Measurements from ENCODE around the gene FAM72B.
"Not testable (repeated sequence)": the region's sequence is repeated elsewhere in the genome, so short reads cannot be mapped to it uniquely, and the experiment has no call there.

The FAM72B gene

DNA sequence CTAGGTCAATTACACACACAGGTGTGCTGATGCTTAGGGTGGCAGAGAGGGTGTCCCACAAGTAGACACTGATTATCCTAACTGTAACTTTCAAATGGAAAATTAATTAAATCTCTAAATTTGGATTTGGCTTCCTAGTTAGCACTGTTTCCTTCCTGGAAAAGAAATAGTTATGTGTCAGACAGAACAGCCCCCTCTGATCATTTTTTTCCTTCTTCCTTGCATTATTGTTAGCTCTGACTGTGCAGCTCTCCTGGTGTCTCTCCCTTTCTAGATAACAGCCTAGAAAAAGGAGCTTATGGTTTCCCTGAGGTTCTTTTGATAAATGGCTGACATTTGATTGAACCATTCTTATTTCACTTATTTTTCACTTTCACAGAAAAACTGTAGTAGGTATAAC is 31.4 kb downstream of the FAM72B start:
- DNase-seq (ENCODE audit: low read depth), result not testable (repeated sequence)

DNA sequence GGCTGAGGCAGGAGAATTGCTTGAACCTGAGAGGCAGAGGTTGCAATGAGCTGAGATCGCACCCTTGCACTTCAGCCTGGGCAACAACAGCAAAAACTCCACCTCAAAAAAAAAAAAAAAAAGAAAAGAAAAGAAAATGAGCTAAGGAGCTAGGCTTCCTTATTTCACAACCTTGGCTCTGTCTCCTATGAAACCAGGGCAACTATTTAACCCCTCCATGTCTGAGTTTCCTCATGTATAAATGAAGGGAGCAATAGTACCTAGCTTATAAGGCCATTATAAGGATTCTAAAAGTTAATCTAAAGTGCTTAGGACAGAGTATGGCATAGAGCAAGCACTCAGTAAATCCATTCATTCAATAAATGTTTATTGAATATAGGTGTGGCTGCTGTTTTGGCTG is 32.8 kb downstream of the FAM72B start:
- not testable (repeated sequence) for DNase-seq (ENCODE audit: low read depth)

DNA sequence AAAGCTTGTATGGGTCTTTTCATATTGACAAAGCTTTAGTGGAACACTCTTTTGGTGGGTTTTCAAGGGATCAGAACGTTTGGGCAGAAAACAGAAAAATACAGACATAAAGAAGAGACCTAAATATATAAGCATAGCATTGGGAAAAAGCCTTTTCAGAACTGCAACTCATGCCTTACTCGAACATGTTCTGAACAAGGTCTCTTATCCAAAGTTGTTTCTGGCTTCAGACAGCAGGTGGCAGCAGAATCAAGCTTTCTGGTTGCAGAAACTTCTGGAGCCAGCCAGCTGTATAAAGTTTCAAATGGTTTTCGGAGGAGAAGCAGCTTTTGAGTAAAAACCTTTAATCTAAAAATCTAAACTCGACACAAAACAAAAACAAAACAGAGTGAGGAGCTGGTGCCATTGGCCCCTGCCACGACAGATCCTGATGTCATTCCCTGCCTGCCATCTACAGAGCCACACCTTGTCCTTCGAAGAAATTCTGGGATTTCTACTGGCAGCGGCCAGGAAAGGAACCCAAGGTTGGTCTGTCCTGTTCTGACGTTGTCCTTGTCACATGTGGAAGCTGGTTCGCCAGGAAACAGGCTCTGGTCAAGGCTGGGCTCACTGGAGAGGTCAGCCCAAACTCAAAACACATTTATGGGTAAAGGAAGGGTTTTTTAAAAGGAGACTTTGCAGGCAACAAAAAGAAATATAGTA is 35.5 kb downstream of the FAM72B start:
- DNase-seq (ENCODE audit: low read depth), result not testable (repeated sequence)

DNA sequence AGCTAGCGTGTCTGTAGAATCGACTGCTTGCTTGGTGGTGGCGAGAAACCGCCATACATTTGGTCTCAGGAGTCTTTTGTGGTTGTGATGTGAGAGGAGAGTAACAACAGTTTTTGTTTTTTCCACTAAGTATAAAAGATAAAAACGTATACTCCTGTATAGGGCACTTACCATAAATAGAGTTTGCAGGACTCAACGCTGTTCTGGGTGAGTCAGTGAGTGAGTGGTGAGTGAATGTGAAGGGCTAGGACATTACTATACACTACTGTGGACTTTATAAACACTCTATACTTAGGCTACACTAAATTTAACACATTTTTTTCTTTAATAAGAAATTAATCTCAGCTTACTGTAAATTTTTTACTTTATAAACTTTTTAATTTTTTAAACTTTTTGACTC is 43.7 kb downstream of the FAM72B start:
- not testable (repeated sequence) for DNase-seq (ENCODE audit: low read depth)

DNA sequence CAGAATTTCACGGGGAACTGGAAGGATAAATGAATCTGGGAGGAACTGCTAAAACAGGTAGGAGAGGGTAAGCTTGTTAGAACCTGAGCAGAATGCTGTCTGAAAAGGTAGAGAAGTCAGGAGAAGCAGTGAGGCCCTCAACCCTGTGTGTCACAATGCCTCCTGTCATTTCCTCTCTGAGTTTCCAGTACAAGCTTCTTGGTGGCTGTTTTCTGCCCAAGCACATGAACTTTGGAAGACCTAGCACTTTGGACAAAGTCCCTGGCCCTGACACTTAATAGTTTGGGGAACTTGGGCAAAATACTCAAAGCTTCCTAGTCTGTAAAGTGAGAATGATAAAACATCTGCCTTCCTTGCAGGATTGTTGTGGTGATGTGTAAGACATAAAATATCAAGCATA is 52.6 kb downstream of the FAM72B start:
- not testable (repeated sequence) for DNase-seq (ENCODE audit: low read depth)

DNA sequence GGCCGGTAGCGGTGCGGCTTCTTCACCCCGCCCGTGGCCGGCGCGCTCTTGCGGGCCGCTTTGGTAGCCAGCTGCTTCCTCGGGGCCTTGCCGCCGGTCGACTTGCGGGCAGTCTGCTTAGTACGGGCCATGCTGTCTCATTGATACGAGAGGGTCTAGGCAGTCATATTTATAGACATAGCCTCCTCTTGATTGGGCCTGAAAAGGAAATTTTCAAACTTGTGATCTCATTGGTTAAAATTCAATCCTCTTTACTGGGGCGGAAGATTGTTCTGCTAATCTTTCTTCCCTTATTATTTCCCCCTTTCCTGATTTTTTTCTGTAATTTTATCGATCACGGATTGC is 65.7 kb downstream of the FAM72B start:
- DNase-seq (ENCODE audit: low read depth), result peak; percentile 11

All from iris pigment epithelial cell (primary cell).